Measurements from ENCODE around the gene IL17D. TPM values are rescaled to one million over a fixed set of nuclear protein-coding genes. Genes with fewer than 3 reads are reported as not detected.
"Not testable (repeated sequence)": the region's sequence is repeated elsewhere in the genome, so short reads cannot be mapped to it uniquely, and the experiment has no call there.

The IL17D gene, protein sequence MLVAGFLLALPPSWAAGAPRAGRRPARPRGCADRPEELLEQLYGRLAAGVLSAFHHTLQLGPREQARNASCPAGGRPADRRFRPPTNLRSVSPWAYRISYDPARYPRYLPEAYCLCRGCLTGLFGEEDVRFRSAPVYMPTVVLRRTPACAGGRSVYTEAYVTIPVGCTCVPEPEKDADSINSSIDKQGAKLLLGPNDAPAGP
- total RNA-seq (2014; rRNA removed; shearing (Covaris generic)) = 0.43 and 0.97 TPM in 2 replicates

DNA sequence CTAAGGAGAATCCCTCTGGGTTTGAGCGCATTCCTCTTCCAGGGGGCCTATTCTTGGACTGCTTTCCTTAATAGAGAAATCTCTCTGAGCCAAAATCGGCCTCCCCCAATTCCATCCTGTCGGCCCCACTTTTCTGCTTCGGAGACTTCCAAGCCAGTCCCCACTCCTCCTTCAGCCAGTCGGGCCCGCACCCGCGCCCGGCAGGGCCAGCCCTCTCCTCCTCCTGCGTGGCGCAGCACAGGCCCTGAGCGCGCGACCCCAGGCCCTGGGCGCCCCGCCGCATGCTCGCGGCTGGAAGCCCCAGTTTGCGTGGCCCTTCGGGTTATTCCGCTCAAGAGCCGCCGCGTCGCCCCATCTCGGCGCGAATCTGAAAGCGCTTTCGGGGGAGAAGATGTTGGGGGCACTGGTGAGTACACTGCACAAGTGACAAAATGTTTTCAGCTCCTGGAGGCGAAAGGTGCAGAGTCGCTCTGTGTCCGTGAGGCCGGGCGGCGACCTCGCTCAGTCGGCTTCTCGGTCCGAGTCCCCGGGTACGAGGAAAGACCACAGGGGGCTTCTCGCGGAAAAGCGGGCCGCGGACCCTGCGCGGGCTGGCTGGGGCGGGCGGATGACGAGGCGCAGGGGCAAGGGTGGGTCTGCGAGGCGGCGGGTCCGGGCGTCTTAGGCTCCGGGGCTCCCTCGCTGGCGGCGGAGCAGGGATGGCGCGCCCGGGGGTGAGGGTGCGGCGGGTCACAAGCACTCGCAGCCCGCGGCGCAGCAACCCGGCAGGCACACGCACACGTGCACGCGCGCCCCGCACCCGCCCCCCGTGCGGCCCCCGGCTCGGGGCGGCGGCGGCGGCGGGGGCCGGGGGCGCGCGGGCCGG lies at the start of gene IL17D:
Gene IL17D (plus strand): TSS at position 785 of the 865 bp plus-strand sequence. CDS start 303 bp downstream, outside the sequence.
- DNase-seq (ENCODE audit: low spot score) = no peak

DNA sequence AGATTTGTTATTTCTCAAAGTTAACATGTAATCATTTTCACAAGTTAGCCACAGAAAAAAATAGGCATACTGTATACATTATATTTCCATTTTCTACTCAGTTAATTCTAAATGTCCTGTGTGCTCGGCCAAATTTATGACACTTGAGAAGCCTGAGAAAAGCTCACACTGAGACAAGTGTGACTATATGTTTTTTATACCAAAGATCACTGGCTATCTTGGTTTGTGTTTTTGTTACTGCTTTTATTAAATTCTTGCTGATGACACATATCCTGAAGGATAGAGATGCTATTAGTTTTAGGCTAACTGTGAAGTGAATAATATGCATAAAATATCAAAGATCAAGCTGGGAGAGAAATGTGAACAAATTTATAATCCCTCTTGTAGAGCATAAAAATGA lies 49.3 kb upstream of the IL17D start:
- no peak for DNase-seq (ENCODE audit: low spot score)

DNA sequence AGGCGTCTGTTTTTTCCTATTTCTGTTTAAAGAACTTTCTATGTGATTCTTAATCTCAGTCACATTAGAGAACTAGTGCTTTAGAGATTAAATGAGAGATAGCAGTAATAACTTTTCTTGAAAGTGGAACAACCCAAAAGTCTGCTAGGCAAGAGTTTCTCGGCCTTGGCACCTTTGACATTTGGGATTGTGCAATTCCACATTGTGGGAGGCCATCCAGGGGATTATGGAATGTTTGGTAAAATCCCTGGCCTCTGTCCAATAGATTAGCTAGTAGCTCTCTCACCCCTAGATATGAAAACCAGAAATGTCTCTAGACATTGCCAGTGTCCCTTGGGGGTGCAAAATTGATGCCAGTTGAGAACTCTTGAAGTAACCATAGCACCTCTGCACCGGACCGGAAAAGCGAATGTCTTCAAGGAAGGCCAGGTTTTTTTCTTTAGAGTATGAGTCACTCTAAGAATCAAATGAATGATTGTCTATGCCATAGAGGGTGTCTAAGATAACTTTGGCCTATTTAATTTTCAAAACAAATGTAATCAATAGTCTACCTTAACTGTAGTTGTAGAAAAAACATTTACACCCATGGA lies 45.0 kb upstream of the IL17D start:
- DNase-seq (ENCODE audit: low spot score) = no peak

DNA sequence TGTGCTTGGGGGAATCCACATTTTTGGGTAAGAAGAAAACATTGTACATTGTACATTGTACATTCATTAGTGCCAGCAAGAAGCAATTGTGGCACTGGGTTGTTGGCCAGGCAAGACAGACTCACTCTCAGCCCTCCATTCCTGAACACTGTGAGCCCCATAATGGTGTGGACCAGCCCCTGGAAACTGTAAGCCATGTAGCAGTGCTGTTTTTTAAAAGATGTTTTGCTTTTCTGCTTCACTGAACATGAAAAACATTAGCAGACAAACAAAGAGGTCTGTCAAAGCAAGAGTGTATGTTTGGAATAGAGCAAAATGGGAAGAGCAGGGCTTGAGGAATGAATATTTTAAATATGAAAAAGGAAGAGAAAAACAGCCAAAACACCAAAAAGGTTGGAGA lies 39.1 kb upstream of the IL17D start:
- no peak for DNase-seq (ENCODE audit: low spot score)

DNA sequence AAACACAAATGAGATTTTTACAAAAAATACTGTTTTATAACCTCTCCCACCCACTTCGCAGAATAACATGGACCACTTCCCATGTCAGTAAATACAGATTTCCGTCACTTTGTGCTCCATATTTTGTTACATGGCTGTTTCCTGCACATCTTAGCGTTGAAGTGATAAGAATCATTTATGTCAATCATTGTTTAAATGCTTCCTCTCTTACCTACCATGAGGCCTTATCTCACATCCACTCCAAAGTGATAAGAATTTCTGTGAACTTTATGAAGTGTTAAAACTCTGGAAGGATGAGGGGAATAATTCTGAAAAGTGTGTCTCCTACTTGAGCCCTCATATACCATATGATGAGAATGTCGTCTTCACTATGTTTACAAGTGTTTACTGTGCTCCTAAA lies 36.6 kb upstream of the IL17D start:
- DNase-seq (ENCODE audit: low spot score) = no peak

DNA sequence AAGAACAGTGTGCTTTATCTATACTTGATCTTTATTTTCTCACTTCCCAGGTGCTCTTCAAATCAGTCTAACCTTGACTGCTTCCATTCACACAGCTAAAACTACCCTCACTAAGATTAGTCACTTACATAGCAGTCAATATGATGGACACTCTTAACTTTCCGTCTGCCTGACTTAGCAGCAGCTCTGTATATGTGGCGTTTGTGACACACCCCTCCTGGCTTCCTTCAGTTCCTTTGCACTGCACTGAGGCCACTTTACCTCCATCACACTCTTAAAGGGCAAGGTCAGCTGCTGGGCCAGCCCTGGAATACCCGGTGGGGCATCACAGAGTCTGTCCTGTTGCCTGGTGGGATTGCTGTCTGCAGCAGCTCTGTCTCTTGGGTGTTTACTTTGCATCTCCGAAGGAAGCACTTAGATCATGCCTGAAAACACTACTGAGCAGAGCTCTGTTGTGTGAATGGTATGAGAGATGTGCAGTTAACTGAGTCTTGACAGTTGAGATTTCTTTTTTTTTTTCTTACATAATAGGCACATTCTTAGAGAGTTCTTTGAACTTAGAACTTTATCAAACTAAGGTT lies 35.6 kb upstream of the IL17D start:
- DNase-seq (ENCODE audit: low spot score) = no peak

DNA sequence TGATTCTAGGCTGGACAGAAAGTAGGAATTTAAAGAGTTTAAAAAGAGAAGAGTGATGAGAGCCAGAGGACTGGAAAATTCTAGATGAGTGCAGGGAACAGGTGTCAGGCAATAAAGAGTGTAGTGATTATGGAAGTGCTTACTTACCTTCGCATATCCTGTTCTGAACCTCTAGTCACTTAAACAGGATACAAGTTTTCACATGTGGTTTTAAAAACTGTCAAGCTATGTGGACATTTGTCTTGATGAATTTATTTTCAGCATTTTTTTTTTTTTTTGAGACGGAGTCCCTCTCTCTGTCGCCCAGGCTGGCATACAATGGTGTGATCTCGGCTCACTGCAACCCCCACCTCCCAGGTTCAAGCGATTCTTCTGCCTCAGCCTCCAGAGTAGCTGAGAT lies 34.3 kb upstream of the IL17D start:
- no peak for DNase-seq (ENCODE audit: low spot score)

DNA sequence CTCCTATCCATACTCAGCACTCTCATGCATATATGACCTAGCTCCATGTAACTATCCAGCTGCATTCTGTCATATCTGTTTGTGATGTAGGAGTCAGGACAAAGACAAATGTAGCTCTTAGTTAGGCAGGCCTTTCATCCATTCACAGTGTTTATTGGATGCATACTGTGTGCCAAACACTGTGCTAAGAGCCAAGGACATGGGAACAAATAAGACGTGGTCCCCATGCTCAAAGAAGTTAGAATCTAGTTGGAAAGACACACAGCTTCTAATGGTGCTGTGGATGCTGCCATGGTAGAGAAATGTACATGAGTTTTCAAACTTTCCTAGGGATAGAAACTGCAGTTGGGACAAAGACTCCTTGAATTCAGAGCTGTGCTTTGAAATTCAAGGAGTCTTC lies 31.7 kb upstream of the IL17D start:
- DNase-seq (ENCODE audit: low spot score) = no peak

DNA sequence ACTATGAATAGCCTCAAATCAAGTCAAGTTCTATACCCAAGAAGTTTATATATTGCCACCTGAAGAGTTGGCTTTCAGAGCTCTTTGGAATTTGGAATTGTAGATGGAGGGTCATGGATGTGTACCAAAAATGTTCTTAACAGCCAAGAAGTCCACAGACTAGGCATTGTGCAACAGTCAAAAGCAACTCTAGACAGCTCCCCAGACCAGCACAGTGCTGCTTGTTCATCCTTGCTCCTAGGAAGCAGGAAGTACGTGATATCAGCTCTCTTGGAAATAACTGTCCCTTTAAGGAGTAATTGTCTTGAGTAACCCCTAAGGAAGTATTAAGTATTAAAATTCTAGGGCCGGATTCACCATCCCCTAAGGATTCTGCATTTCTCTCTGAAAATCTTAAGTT lies 30.7 kb upstream of the IL17D start:
- no peak for DNase-seq (ENCODE audit: low spot score)

DNA sequence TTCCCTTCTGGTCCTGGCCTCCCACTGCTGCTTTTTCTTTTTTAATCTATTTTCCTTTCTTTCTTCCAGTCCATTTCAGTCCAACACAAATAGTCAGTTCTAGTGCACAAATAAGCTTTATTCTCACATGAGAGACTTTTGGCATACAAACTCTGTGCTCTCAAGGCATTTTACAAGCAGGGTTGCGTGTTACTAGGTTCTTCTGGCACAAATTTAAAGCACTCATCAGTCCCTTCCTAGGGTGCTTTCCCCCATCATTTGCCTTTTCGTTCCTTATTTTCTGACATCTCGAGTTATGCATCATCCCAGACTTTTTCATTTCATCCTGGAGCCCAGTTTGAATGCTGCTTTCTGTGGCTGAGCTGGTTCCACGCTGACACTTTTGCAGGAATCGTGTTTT lies 29.8 kb upstream of the IL17D start:
- no peak for DNase-seq (ENCODE audit: low spot score)

DNA sequence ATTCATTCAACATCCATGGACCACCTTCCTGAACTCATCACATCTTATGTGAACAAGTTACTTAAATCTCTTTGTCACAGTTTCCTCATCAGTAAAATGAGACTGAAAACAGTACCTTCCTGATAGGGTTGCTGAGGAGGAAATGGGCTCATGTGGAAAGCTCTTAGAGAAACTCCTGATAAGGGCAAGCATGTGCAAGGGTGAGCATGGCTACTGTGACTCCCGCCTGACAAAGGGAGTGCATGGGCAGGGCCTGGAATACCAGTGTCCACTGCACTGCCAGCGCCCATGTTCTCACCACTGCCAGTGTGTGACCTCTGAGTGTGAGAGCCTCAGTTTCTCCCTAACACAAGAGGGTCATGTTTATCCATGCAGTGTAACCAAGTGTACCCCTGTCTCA lies 27.3 kb upstream of the IL17D start:
- no peak for DNase-seq (ENCODE audit: low spot score)

DNA sequence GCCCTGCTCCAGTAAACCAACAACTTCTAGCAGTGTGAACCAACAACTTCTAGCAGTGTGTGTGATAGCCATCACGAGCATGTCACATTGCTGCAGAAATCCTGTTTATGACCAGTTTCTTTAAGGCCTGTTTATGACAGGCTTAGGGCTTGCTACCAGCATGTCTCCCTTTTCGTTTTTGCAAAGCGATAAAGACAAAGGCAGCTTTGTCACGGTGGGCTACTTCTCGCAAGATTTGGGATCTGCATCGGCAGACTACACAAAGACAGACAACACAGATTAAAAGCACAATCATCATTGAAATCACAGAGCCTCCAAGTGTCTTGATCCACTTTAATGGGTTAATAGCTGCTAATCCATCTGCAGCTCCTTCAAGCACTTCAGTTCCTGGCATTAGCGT lies 24.9 kb upstream of the IL17D start:
- not testable (repeated sequence) for DNase-seq (ENCODE audit: low spot score)

DNA sequence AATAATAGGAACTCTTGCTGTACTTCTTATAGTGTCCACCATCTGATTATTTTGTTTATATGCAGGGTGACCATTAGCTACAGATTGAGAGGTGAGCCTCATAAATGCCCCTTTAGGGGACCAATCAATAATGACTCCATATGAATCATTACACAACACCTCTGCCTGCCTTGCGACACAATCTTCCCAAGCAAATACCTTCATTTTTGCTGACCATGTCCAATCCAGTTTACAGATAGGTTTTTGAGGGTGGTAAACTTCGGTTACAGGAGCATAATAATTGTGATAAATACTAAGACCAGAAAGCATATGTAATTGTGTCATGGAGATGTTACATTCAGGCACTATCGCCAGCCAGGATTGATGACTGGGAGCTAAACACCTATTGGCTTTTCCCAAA lies 23.6 kb upstream of the IL17D start:
- no peak for DNase-seq (ENCODE audit: low spot score)

DNA sequence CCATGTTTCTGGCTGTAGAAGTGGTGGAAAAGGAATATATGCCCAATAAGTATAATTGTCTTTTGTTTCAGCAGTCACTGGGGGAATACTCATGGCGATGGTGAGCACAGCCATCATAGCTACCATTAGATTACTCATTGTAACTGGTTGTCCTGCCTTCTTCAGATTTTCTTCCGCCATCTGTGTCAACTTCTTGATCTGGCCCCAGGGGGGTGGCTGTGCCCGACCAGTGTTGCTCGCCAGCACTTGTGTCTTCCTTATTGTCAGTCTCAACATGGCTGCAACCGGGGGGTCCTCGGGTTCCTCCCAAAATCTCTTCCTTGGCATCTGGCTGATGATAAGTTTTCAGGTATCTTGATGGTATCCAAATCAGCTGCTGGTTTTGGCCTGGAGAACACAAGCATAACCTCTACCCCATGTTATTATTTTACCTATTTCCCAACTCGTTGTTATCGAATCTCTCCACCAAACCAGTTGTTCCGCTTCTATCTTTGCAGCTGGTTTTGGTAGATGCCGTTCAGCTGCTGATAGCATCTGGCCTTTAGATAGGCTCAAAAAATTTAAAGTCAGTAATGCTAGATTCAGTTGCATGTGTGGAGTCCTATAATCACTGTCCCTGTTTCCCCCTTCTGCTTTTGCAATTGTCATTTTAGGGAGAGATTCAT lies 23.0 kb upstream of the IL17D start:
- DNase-seq (ENCODE audit: low spot score) = no peak

DNA sequence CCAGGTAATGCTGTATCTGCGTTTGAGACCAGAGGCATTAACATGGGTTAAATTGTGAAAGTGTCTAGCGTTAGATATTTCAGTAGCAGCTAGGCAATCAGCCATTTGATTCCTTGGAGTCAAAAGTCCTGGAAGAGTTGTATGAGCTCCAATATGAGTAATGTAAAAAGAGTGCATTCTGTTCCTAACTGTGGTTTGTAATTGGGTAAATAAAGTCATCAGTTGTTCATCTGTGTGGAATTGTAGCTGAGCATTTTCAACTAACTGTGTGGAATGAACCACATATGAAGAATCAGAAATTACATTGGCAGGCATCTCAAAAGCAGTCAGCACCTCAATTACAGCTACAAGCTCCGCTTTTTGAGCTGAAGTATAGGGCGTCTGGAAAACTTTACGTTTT lies 22.0 kb upstream of the IL17D start:
- not testable (repeated sequence) for DNase-seq (ENCODE audit: low spot score)

DNA sequence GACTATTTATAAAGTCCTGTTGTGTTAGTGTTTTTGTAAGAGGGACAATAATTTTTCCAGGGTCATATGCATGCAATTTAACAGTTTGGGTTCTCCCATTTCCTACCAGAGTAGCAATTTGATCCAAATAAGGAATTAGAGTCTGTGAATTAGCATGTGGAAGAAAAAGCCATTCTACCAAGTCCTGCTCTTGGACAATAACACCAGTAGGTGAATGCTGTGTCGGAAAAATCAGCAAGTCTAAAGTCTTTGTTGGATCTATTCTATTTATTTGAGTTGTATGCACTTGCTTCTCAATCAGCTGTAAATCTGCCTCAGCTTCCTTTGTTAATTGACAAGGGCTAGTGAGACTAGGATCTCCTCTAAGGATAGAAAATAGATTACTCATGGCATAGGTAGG lies 21.4 kb upstream of the IL17D start:
- DNase-seq (ENCODE audit: low spot score) = no peak

DNA sequence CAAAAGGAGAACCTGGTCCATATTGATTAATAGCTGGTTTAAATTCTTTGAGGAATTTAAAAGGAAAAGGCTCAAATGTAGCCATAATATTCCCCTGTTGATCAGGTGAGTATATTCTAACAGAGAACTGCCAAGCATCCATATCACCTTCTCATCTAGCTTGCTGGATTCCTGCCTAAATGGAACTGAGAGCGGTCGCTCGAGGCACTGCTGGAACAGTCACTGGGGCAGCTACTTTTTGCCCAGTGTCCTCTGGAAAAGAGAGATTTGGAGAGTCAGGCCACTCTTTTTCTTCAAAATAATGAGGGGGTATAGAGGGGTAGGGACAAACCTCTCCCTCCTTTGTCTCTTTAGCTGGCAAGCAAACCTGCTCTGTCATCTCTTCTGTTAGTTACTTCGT lies 19.5 kb upstream of the IL17D start:
- DNase-seq (ENCODE audit: low spot score) = no peak

DNA sequence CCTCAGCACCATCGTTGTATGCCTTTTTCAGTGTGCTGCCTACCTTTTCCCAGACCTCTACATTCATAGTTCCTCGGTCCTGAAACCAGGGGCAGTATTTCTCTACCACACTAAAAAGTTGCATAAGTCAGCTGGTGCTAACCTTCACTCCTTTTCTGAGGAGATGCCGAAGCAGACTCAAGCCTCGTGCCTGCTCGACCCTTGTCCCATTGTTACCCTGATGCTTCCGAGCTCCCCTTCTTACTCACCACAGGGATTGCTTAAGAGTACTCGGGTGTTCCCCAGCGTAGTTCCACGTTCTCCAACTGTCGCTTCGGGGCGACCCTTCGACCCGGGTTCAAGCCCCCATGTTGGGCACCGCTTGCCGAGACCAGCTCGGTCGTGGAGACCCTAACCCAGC lies 19.0 kb upstream of the IL17D start:
- no peak for DNase-seq (ENCODE audit: low spot score)

DNA sequence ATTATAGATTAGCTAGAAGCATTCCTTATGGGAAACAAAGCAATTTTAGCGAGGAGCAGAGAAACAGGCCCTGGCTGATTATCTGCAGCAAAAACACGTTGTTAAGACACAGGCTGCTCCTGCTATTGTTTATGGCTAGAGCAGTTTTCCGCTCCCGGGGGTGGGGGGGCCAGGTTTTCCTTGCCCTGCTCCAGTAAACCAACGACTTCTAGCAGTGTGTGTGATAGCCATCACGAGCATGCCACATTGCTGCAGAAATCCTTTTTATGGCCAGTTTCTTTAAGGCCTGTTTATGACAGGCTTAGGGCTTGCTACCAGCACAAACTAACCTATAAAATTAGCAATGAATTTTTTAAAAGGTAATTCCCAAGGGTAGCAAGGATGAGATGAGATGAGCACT lies 18.4 kb upstream of the IL17D start:
- DNase-seq (ENCODE audit: low spot score) = no peak

DNA sequence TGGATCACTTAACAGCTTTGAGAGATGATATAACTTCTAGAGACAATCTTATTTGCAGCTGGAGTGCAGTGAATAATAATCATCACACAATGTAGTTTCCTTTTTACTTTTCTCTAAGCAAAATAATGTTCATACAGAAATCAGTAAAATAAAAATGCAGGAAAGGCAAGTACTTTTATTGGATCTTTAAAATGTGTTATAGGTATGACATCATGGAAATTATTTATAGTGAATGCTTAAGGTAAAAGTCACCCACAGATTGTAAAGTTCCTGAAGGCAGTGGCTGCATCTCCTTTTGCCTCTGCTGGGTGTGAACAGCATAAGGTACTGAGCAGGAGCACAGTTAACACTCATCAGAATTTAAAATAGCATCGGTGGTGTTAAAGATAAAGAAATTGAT lies 17.3 kb upstream of the IL17D start:
- DNase-seq (ENCODE audit: low spot score) = no peak

DNA sequence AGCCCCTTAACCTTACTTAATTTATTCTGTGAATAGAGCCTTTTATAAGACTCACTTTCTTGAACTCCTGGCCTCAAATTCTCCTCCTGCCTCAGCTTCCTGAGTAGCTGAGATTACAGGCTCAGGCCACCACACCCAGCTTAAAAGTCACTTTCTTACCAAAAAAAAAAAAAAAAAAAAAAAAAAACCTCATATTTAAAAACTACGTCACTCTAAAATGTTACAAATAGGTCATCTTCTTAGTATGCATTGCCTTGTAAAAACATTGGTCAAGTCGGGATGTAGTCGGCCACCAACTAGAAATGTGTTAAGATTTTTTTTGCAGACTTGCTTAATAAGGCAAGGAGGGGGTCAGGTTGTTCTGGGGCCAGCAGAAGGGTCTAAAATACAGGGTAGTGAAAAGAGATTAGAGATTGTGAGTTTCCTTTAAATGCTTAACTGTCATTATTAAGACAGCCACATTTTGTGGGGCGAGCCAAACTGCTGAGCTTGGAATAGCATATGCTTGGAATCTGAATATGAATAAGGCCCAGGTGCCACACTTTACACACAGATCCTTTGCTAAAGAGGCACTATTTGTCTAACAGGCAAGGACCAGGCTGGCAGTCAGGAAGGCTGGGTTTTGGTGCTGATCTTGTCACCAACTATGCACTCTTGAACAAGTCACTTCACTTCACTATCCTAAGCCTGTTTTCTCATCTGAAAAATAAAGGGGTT lies 16.5 kb upstream of the IL17D start:
- DNase-seq (ENCODE audit: low spot score) = no peak

DNA sequence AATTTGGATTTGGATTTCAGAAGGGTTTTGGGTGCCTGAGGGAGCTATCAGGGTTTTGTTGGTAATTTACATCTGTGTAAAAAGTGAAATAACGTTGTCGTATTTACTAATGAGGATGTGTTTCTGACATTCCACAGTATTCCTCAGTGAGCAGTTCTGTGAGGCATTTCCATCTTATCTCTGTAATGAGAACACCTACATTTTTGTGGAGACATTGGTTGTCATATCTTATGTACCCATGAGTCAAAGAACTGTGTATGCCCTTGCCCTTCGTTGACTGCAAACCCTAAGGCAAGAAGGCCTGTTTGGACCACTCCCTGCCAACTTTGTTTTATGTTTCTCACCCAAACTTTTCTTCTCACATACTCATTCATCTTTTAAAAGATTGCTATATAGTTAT lies 14.2 kb upstream of the IL17D start:
- DNase-seq (ENCODE audit: low spot score) = no peak

Measured in H4 (cell line).